Activated B cell treated with CpG ODN at 0.5 μM for 24 hours (primary cell): ENCODE measurements around the gene NDFIP2. TPM values are rescaled to one million over a fixed set of nuclear protein-coding genes. Genes with fewer than 3 reads are reported as not detected.

Source experiments
- ATAC-seq: fragments of 200-7000 bp; cut with Tn5 transposase; one replicate; pipeline ENCODE4 v1.10.0; 2021; ENCODE audit warnings: low read depth, mild to moderate bottlenecking, moderate library complexity
- CTCF ChIA-PET: fragments of 350-600 bp; sonication (Branson Sonifier 250); formaldehyde crosslinking; loops from one replicate; lab custom pipeline; 2021; ENCODE audit warnings: antibody characterized with exemption; lab: Charles Lee
- POLR2A ChIA-PET: fragments of 350-600 bp; sonication (Branson Sonifier 250); formaldehyde crosslinking; loops from one replicate; lab custom pipeline; 2021; ENCODE audit warnings: antibody characterized with exemption; lab: Charles Lee
- DNase-seq: peaks from one replicate; pipeline ENCODE4 v3.0.0; 2022
- H3K27ac Mint-ChIP-seq: one replicate; pipeline ENCODE4 v1.8.0; 2020; ENCODE audit warnings: mixed read lengths
- H3K27me3 Mint-ChIP-seq: one replicate; pipeline ENCODE4 v1.8.0; 2021; ENCODE audit warnings: mixed read lengths
- H3K36me3 Mint-ChIP-seq: one replicate; pipeline ENCODE4 v1.8.0; 2021; ENCODE audit warnings: low read depth, mixed read lengths
- H3K4me1 Mint-ChIP-seq: one replicate; pipeline ENCODE4 v1.8.0; 2021; ENCODE audit warnings: mixed read lengths
- H3K4me3 Mint-ChIP-seq: one replicate; pipeline ENCODE4 v1.8.0; 2020; ENCODE audit warnings: mild to moderate bottlenecking, mixed read lengths
- H3K9me3 Mint-ChIP-seq: one replicate; pipeline ENCODE4 v1.8.0; 2020; ENCODE audit warnings: mixed read lengths
- intact Hi-C: fragments of 100-400 bp; cut with micrococcal nuclease; formaldehyde crosslinking; loops from one replicate; pipeline ENCODE4 v1.15.1; 2024
- total RNA-seq: library from RNA; stranded (reverse); gene quantifications from 2 replicates; pipeline ENCODE4 v1.2.3, GENCODE V29; 2022
- TF ChIP-seq, protein P1 (sequence below): fragments of 200-600 bp; IDR thresholded peaks from one replicate; pipeline ENCODE4 v1.8.0; 2022; ENCODE audit warnings: antibody characterized with exemption, mild to moderate bottlenecking

NDFIP2 gene
- total RNA-seq, 1 donor from 2014 or later: 2.8 TPM

DNA sequence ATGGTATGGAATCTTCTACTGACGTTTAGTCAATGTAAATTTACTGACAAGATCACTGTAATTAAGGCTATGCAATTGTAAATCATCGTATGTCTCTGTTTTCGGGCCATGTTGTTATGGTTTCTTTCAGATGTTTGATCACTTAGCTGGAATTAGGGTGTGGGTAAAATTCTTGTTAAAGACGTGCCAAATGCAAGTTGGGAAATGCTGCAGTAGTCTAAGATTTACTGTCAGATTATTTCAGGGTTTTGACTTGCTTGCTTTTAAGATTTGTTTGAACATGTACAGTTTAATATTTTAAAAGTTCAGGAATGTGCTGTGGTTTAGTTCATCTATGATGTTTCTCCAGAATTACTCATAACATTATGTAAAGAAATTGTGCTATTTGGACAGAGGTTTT lies 10.8 kb downstream of the NDFIP2 start:
- no peaks in the 10 kb centered on the region for H3K9me3 Mint-ChIP-seq
- ATAC-seq: no peak
- no peak overlapping the region for H3K4me3 Mint-ChIP-seq
- H3K36me3 Mint-ChIP-seq: no peaks in the 10 kb centered on the region
- POLR2A ChIA-PET: no interaction called here
- no peak overlapping the region for H3K27ac Mint-ChIP-seq
- CTCF ChIA-PET: no interaction called here
- TF ChIP-seq, protein P1, sequence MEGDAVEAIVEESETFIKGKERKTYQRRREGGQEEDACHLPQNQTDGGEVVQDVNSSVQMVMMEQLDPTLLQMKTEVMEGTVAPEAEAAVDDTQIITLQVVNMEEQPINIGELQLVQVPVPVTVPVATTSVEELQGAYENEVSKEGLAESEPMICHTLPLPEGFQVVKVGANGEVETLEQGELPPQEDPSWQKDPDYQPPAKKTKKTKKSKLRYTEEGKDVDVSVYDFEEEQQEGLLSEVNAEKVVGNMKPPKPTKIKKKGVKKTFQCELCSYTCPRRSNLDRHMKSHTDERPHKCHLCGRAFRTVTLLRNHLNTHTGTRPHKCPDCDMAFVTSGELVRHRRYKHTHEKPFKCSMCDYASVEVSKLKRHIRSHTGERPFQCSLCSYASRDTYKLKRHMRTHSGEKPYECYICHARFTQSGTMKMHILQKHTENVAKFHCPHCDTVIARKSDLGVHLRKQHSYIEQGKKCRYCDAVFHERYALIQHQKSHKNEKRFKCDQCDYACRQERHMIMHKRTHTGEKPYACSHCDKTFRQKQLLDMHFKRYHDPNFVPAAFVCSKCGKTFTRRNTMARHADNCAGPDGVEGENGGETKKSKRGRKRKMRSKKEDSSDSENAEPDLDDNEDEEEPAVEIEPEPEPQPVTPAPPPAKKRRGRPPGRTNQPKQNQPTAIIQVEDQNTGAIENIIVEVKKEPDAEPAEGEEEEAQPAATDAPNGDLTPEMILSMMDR: no peak
- peaks cover 8% of the 10 kb centered on the region for H3K27me3 Mint-ChIP-seq
- no peak for DNase-seq
- H3K4me1 Mint-ChIP-seq: no peaks in the 10 kb centered on the region
- intact Hi-C loops: no loop called here

DNA sequence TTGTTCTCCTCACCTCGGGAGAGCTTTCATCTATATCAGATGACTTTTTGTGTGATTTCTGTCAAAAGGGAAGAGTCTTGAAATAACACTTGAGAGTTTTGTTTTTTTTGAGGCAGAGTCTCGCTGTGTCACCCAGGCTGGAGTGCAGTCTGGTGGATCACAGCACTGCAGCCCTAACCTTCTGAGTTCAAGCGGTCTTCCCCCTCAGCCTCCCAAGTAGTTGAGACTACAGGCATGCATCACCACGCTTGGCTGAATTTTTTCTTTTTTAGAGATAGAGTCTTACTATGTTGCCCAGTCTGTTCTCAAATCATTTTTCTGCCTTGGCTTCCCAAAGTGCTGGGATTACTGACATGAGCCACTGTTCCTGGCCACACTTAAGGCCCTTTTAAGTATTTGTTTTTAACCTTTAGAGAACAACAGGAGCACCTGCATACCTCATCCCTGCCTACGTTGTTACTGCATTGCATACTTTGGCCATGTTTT lies 11.4 kb downstream of the NDFIP2 start:
- ChIA-PET CTCF (no interaction called here), POLR2A (no interaction called here)
- intact Hi-C loops: no loop called here
- TF ChIP-seq, protein P1: no peak
- H3K9me3 Mint-ChIP-seq: no peaks in the 10 kb centered on the region
- no peak overlapping the region for H3K4me3 Mint-ChIP-seq
- ATAC-seq (no peak), DNase-seq (no peak)
- no peaks in the 10 kb centered on the region for H3K36me3 Mint-ChIP-seq
- peaks cover 2% of the 10 kb centered on the region for H3K27me3 Mint-ChIP-seq
- no peaks in the 10 kb centered on the region for H3K4me1 Mint-ChIP-seq
- H3K27ac Mint-ChIP-seq: no peak overlapping the region

DNA sequence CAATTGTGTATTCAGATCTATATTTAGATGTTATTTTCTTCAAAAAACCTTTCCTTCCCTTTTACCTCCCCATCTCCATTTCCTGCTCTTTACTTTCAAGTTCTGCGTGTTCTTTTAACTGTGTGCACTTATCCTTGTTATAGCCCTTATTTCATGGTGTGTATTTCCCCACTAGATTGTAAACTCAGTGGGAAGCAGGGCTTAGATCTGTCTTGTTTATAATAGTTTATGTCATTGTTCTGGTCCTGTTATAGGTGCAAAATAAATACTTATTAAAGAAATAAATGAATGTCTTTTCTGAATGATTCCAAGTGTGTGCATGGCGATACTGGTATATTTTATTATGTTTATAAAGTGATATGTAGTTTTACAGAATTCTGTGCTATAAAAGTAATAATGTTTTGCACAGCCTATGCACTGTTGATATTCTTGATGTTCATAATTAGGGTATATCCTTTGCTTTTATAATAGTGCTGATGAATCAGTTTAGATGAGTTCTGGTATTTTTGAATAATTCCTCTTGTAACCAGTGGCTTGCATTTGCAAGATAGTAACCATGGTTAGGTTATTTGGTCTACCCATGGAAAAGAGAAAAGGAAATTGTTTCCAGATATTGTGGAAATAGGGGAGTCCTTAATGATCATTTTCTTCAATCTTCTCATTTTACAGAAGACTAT lies 12.1 kb downstream of the NDFIP2 start:
- intact Hi-C loops: no loop called here
- Mint-ChIP-seq H3K4me3 (no peak overlapping the region), H3K9me3 (no peaks in the 10 kb centered on the region), H3K4me1 (no peaks in the 10 kb centered on the region), H3K27ac (no peak overlapping the region), H3K36me3 (no peaks in the 10 kb centered on the region), H3K27me3 (peaks cover 4% of the 10 kb centered on the region)
- DNase-seq (no peak), ATAC-seq (no peak)
- POLR2A ChIA-PET: no interaction called here
- TF ChIP-seq, protein P1: no peak
- CTCF ChIA-PET: interaction anchor here (0.7 kb wide), 1 partner anchor 69 kb away, joined by 4 read pairs; no protein-coding TSS in a partner anchor

DNA sequence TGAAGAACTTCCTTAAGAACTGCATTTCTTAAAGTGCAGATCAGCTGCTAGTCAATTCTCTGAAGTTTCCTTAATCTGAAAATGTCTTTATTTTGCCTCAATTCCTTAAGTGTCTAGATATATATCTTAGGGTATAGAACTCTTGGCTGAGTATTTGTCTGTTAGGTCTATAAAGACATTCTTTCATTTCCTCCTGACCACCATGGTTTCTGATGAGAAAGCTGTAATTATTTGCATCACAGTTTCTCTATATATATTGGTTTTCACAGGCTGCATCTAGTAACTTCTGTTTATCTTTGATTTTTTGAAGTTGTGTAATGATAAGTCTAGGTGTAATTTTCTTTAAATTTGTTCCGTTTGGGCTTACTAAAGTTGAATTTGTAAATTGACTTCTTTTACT lies 15.2 kb downstream of the NDFIP2 start:
- Mint-ChIP-seq H3K4me1 (no peaks in the 10 kb centered on the region), H3K4me3 (no peak overlapping the region)
- intact Hi-C loops: no loop called here

DNA sequence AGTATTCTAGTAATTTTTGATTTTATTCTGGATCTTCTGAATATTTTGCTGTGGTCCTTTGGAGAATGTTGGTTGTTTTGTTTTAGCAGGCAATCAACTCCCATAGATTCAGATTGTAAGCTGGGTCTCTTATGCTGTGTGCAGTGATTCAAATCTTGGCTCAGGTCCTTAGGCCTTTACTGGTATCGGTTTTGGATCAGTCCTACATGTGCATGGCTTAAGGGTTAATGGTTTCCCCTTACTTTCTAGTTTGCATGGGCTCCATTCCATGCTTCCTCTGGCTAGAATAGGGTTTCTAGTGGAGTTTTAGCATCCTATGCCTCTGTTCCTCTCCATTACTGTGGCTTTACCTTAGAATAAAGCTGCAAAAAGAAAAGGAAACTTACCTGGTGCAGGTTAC lies 16.1 kb downstream of the NDFIP2 start:
- CTCF ChIA-PET: no interaction called here
- POLR2A ChIA-PET: no interaction called here
- ATAC-seq: no peak
- Mint-ChIP-seq H3K4me1 (no peaks in the 10 kb centered on the region), H3K27me3 (peaks cover 4% of the 10 kb centered on the region), H3K27ac (no peak overlapping the region), H3K9me3 (no peaks in the 10 kb centered on the region), H3K36me3 (no peaks in the 10 kb centered on the region), H3K4me3 (no peak overlapping the region)
- TF ChIP-seq, protein P1: no peak
- no peak for DNase-seq
- intact Hi-C loops: no loop called here

More for the DNA sequence above, 15.2 kb downstream of the NDFIP2 start:
- POLR2A ChIA-PET: no interaction called here
- Mint-ChIP-seq H3K27ac (no peak overlapping the region), H3K36me3 (no peaks in the 10 kb centered on the region), H3K27me3 (peaks cover 4% of the 10 kb centered on the region), H3K9me3 (no peaks in the 10 kb centered on the region)
- ATAC-seq (no peak), DNase-seq (no peak)
- CTCF ChIA-PET: no interaction called here
- TF ChIP-seq, protein P1: no peak
